GM18517 (cell line): ENCODE data around the gene NKX6-1.

ENCODE experiments used
- ATAC-seq: cut with Tn5 transposase; IDR thresholded peaks from one replicate; pipeline ENCODE4 v1.9.1; 2021; ENCODE audit warnings: mild to moderate bottlenecking, moderate library complexity; ENCODE audit not compliant: unreplicated experiment

Gene NKX6-1

DNA sequence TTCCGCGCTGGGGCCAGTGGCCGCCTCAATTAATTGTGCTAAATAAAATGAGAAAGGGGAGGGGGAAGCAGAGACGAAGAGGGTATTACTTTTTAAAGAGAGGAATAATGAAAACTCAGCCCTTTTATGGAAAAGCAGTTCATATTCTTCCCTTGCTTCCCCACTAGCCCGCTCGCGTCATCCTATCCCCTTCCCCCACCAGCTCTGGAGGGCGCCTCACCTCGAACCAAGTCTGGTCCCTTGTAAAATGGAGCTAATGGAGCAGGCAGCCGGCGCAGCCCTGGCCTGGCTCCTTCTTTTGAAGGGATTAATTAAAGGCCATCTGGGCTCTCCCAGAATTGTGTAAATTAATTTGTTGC lies 511 bp upstream of the NKX6-1 start:
- ATAC-seq: no peak

GRCh38 chr4:84498203-84498934 lies 723 bp downstream of the NKX6-1 start:
- ATAC-seq: no peak

DNA sequence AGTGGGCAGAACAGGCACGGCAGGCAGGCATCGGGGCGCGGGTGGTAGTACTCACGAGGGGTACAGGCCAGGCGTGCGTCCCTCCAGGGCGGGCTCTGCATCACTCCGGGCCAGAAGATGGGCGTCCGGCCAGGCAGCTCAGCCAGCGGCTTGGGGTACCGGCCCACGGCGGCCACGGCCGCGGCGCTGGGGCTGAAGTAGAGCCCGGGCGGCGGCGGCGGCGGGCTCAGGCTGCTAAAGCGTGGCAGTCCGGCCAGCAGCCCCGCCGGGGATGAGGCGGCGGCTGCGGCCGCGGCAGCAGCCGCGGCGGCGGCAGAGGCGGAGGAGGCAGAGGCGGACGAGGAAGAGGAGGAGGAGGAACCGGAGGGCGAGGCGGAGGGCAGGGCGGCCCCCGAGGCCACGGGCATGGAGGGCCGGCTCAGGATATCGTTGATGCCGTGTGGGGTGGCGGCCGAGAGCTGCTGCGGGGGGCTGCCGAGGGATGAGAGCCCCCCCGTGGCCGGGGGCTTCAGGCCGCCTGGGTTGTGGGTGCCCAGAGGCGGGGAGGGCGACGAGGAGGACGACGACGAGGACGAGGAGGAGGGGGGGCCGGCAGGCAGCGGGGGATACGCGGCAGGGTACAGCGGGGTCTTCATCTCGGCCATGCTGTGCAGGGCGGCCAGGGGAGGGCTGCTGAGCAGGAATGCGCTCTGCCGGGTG lies 1.4 kb downstream of the NKX6-1 start:
- ATAC-seq: no peak

GRCh38 chr4:84496706-84497503 lies 2.2 kb downstream of the NKX6-1 start:
- ATAC-seq: no peak

GRCh38 chr4:84496331-84496705 lies 2.8 kb downstream of the NKX6-1 start:
- ATAC-seq: no peak

- ATAC-seq: no peak
Observed at GRCh38 chr4:84495794-84496261, 3.3 kb downstream of the NKX6-1 start.

GRCh38 chr4:84495118-84495793 lies 3.8 kb downstream of the NKX6-1 start:
- no peak for ATAC-seq

DNA sequence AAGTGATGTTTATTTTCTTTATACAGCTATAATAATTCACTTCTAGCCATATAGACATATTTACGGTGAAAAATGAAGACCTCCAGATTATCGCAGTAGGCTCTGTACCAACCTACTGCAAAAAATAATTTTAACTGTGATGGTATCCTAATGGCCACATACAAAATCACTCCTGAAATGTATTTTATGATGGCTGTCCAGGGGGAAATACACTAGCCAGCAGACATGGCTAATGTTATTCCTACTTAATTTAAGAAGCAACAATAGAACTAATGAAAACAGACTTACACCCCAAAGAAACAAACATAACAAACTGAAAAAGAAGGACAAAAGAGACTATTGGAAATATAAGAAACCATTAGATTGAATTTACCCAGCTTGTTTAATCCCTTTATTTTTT lies 4.6 kb downstream of the NKX6-1 start:
- ATAC-seq: no peak

DNA sequence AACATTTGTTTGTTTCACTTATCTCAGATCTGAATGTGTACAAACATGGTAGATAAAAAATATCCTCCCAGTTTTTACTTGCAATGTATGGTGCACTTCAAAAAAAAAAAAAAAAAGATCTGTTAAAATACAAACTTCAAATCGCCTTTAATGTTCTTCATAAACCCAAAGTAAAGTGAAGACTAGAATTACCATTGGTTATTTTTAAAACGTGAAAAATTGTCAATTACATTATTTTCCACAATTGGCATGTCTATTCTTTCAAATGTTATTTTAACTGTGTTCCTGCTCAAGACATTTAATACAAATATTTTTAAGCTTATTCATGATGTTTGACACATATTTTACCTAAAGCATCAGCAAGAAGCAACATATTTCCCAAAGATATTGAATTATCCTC lies 5.0 kb downstream of the NKX6-1 start:
- ATAC-seq: no peak

- ATAC-seq: no peak
Observed at GRCh38 chr4:84493092-84493850, 5.8 kb downstream of the NKX6-1 start.

GRCh38 chr4:84492737-84493091 lies 6.4 kb downstream of the NKX6-1 start:
- no peak for ATAC-seq

DNA sequence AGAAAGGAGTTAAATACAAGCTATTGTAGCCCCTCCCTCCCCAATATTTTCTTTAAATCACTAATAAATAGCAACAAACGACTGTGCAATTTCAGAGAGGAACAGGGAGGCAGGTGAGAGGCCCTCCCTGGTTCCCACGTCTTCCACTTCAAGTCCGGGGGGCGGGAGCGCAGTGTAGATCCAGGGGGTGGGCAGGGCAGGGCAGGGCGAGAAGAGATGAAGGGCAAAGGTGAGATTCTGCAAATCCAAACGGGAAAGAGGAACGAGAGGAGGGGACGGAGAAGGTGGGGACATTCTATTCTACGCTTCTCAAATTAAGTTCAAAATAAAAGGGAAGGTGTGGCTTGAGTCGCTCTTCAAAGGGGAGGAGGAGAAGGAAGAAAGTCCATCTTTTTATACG lies 6.8 kb downstream of the NKX6-1 start:
- no peak for ATAC-seq

- ATAC-seq: no peak
Observed at GRCh38 chr4:84491481-84491880, 7.6 kb downstream of the NKX6-1 start.

DNA sequence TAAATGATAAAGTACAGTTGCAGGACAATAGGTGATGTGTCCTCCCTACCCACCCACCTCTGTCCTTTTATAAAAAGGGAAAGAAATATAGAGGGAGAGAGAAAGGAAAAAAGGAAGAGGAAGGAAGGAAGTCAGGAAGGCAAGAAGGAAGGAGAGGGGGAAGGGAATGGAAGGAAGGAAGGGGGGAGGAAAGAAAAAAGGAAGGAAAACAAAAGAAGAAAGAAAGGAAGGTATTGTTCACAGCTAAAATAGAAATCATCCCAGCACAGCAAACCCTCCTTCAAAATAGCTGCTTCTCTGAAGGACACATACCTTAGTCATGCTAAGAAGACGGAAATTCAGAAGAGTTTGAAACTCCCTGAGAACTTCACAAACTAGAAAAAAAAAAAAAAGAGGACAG lies 8.4 kb downstream of the NKX6-1 start:
- ATAC-seq: no peak

DNA sequence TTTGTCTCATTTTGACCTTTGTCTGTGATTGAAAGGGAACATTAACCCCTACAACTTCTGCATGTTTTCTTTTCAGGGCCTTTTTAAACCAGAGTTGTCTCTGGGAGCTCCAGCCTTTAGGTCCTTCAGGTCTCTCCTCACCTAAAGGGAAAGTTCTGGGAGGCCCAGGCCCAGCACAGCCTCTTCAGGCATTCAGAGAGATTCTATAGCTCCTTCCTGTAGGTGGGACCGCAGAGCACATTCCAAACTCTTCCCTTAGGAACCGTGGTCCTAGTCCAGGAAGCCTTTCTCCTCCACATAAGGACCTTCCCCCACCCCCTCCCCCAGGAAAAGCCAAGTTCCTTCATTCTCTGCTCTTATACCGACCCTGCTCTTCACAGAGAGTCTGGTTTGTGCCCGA lies 14.9 kb downstream of the NKX6-1 start:
- ATAC-seq: no peak

DNA sequence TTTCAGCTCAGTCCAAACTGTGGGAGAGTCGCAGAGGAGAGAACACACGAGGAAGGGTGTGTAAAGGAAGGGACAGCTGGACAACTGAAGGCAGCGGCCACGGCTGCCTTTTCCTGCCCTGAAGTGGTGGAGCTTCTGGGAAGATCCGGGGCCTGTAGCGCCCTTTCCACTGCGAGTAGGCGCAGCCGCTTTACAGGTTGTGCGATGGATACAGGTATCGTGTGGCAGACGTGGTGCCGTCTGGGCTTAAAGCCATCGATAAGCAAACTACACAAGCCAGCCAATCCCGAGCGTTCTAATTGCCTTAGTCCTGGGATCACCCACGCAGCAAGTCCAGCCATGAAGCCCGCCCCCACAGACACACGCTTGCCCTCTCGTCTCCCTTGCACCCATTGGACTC lies 15.4 kb downstream of the NKX6-1 start:
- ATAC-seq: no peak

DNA sequence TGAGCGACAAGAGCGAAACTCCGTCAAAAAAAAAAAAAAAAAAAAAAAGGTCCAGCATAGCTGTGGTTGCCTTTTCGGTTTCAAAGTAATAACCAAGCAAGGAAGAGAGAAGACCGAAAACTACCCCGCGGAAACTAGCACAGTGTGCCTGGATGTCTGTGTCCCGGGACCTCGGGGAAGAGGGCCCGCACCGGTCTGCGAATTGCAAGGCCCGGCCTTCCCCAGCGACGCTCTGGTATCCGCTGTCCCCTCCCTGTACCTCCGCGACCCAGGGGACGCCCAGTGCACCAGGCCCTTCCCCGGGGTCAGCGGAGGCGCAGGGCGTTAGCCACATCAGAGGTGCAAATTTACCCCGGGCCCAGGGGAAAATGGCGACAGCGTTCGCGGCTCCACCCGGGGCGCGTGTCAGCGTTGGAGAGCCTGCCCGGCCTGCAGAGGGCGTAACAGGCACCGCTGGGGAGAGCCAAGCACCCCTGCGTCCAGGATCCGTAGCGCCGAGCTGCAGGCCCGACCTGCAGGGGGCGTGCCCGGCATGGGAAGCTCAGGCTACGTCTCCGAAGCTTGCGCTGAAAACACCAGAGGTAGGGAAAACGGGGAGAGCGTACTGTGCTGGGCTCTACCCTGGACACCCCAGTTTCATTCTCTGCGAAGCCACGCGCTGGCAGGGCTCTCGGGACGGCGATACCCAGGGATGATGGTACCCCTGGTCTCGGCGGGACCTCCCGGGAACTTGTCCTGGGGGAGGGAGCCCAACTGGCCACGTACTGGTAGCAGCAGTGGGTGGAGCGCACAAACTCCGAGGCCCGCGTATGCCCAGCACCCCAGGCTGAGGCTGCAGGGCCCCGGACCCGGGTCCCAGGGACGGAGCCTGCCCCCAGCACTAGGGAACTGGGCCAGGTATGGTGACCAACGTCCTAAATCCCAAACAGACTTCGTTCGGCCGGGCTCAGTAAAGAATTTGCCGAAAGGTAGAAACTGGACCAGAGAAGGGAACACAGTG lies 16.2 kb downstream of the NKX6-1 start:
- ATAC-seq: no peak

DNA sequence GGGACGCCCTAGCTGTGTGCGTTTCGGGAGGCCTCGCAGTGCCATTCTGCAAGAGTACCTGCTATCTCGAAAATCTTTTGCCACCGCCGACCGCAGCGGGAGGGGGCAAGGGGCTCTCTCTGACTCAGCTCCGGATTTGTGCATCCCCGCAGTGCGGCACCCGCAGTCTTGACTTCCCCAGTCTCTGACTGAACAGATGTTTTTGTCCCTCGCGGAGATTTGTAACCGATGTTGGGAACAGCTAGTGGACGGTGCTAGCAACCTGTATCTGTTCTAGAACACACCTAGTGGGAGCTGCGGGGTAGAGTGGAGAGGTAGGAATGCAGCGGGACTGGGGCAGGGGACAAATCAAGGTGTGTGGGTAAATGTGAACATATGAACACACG lies 17.2 kb downstream of the NKX6-1 start:
- ATAC-seq: no peak

GRCh38 chr4:84481077-84481859 lies 17.8 kb downstream of the NKX6-1 start:
- no peak for ATAC-seq
